NCI-H345 treated with DMSO at 0.1 percent for 48 hours (cell line): ENCODE measurements around the gene ZC2HC1C.
"Not testable (repeated sequence)": the region's sequence is repeated elsewhere in the genome, so short reads cannot be mapped to it uniquely, and the experiment has no call there.

Source experiments
- DNase-seq: peaks from one replicate; lab custom pipeline; 2025; ENCODE audit not compliant: unreplicated experiment; lab: John Stamatoyannopoulos, UW

ZC2HC1C gene

GRCh38 chr14:75053396-75054291 lies 15.8 kb upstream of the ZC2HC1C start:
- DNase-seq = no peak

- no peak for DNase-seq
Measured at GRCh38 chr14:75054421-75054820, 15.0 kb upstream of the ZC2HC1C start.

GRCh38 chr14:75059642-75060041 lies 9.8 kb upstream of the ZC2HC1C start:
- no peak for DNase-seq

- no peak for DNase-seq
Measured at GRCh38 chr14:75060420-75060819, 9.0 kb upstream of the ZC2HC1C start.

- DNase-seq = no peak
Measured at GRCh38 chr14:75063013-75063412, 6.4 kb upstream of the ZC2HC1C start.

- peak; percentile 91 for DNase-seq
Measured at GRCh38 chr14:75063491-75064204, 5.8 kb upstream of the ZC2HC1C start, which contains the start of gene ACYP1. Gene ACYP1, minus strand, starts transcription at chr14:75064024. Its CDS starts 471 bp downstream, at chr14:75063553.

- DNase-seq = no peak
Measured at GRCh38 chr14:75064205-75064567, 5.3 kb upstream of the ZC2HC1C start.

GRCh38 chr14:75066691-75067090 lies 2.8 kb upstream of the ZC2HC1C start:
- DNase-seq = no peak

GRCh38 chr14:75067212-75067611 lies 2.2 kb upstream of the ZC2HC1C start:
- no peak for DNase-seq

GRCh38 chr14:75067765-75068164 lies 1.7 kb upstream of the ZC2HC1C start:
- DNase-seq = not testable (repeated sequence)

GRCh38 chr14:75068294-75069120 lies 934 bp upstream of the ZC2HC1C start:
- DNase-seq = peak; percentile 17

GRCh38 chr14:75069811-75070145 lies 337 bp downstream of the ZC2HC1C start:
- peak; percentile 27 for DNase-seq

- DNase-seq = no peak
Measured at GRCh38 chr14:75070383-75070782, 942 bp downstream of the ZC2HC1C start.

- DNase-seq = no peak
Measured at GRCh38 chr14:75077794-75078193, 8.4 kb downstream of the ZC2HC1C start.

- DNase-seq = no peak
Measured at GRCh38 chr14:75079521-75079920, 10.1 kb downstream of the ZC2HC1C start.

- no peak for DNase-seq
Measured at GRCh38 chr14:75081660-75082229, 12.3 kb downstream of the ZC2HC1C start.

- DNase-seq = no peak
Measured at GRCh38 chr14:75083271-75083670, 13.8 kb downstream of the ZC2HC1C start.

- no peak for DNase-seq
Measured at GRCh38 chr14:75084513-75084912, 15.1 kb downstream of the ZC2HC1C start.

- no peak for DNase-seq
Measured at GRCh38 chr14:75088153-75088552, 18.7 kb downstream of the ZC2HC1C start.

GRCh38 chr14:75088566-75089373 lies 19.3 kb downstream of the ZC2HC1C start:
- DNase-seq = peak; percentile 28
